ENCODE data around the gene SMARCD2.

DNA sequence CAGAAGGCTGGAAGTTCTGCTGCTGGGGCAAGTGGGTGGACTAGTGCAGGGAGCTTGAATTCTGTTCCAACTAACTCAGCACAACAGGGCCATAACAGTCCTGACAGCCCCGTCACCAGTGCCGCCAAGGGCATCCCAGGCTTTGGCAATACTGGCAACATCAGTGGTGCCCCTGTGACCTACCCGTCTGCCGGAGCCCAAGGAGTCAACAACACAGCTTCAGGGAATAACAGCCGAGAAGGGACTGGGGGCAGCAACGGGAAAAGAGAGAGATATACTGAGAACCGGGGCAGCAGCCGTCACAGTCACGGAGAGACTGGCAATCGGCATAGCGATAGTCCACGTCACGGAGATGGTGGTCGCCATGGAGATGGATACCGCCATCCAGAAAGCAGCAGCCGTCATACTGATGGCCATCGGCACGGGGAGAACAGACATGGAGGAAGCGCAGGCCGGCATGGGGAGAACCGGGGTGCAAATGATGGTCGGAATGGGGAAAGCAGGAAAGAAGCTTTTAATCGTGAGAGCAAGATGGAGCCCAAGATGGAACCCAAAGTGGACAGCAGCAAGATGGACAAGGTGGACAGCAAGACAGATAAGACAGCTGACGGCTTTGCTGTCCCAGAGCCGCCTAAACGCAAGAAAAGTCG, 24.6 kb downstream of the SMARCD2 start:
- TF ChIP-seq CTCF (IDR thresholded peaks at IDR 0.05) (no peak), POLR2A (IDR thresholded peaks at IDR 0.05) (no peak)
